ENCODE measurements around the gene EML4. TPM values are rescaled to one million over a fixed set of nuclear protein-coding genes. Genes with fewer than 3 reads are reported as not detected.

The EML4 gene
- total RNA-seq, 3 donors from 2014 or later (not counting 1 experiment from before 2014, with no cell fraction given) = 88.4 to 136 (median 91.5) TPM

- Histone ChIP-seq H3K27me3 (ENCODE audit: control insufficient read depth, insufficient read depth, low read length) (no peaks in the 10 kb centered on the region), H3K36me3 (ENCODE audit: control insufficient read depth, insufficient read depth, low read length) (peaks cover 48% of the 10 kb centered on the region), H3K4me3 (ENCODE audit: low read length) (no peak overlapping the region), H3K27ac (ENCODE audit: low read length) (peak overlapping the region; percentile 27), H3K9me3 (ENCODE audit: control insufficient read depth, insufficient read depth, low read length) (no peaks in the 10 kb centered on the region), H3K4me1 (ENCODE audit: control insufficient read depth, insufficient read depth, low read length) (peaks cover 9% of the 10 kb centered on the region)
- ATAC-seq = peak in 1 of 3 donors; percentile 29
- Mint-ChIP-seq H3K4me1 (peaks cover 35 to 38% of the 10 kb centered on the region in 2 donors), H3K4me3 (peak overlapping the region; percentile 40), H3K27me3 (ENCODE audit: low read depth in 2 of 2) (no peaks in the 10 kb centered on the region), H3K36me3 (peaks cover 12% of the 10 kb centered on the region), H3K9me3 (no peaks in the 10 kb centered on the region), H3K27ac (peak overlapping the region; percentile 86 to 93)
- TF ChIP-seq CTCF (IDR thresholded peaks at IDR 0.05) = no peak
- DNase-seq = no peak
- intact Hi-C loops (cut with micrococcal nuclease) = no loop called here
- 100% methylated on average over 1 of the region's 3 CpGs for WGBS (ENCODE audit: insufficient coverage)
These were observed 130.0 kb downstream of the EML4 start for GRCh38 chr2:42298996-42299754.

GRCh38 chr2:42300527-42300926, 131.4 kb downstream of the EML4 start:
- H3K4me3 Mint-ChIP-seq = no peak overlapping the region

GRCh38 chr2:42303252-42303651, 134.1 kb downstream of the EML4 start:
- H3K4me3 Mint-ChIP-seq = no peak overlapping the region
- intact Hi-C loops (cut with micrococcal nuclease) = no loop called here
- no peak overlapping the region for H3K4me3 ChIP-seq (ENCODE audit: low read length)
- WGBS (ENCODE audit: insufficient coverage) = 96% methylated on average over 3 of the region's 3 CpGs
- TF ChIP-seq CTCF (IDR thresholded peaks at IDR 0.05) = no peak
- H3K9me3 Mint-ChIP-seq = no peaks in the 10 kb centered on the region
- peaks cover 15% of the 10 kb centered on the region for H3K36me3 Mint-ChIP-seq
- no peaks in the 10 kb centered on the region for H3K9me3 ChIP-seq (ENCODE audit: control insufficient read depth, insufficient read depth, low read length)
- DNase-seq (no peak), ATAC-seq (no peak)
- peaks cover 14 to 21% of the 10 kb centered on the region in 2 donors for H3K4me1 Mint-ChIP-seq
- H3K27ac ChIP-seq (ENCODE audit: low read length) = no peak overlapping the region
- H3K27me3 Mint-ChIP-seq (ENCODE audit: low read depth in 2 of 2) = no peaks in the 10 kb centered on the region
- peaks cover 9% of the 10 kb centered on the region for H3K4me1 ChIP-seq (ENCODE audit: control insufficient read depth, insufficient read depth, low read length)
- H3K36me3 ChIP-seq (ENCODE audit: control insufficient read depth, insufficient read depth, low read length) = peaks cover 51% of the 10 kb centered on the region
- H3K27ac Mint-ChIP-seq = no peak overlapping the region
- H3K27me3 ChIP-seq (ENCODE audit: control insufficient read depth, insufficient read depth, low read length) = no peaks in the 10 kb centered on the region

More at GRCh38 chr2:42300527-42300926, 131.4 kb downstream of the EML4 start:
- Mint-ChIP-seq H3K4me1 (peaks cover 35 to 38% of the 10 kb centered on the region in 2 donors), H3K27ac (no peak overlapping the region), H3K27me3 (ENCODE audit: low read depth in 2 of 2) (no peaks in the 10 kb centered on the region), H3K9me3 (no peaks in the 10 kb centered on the region), H3K36me3 (peaks cover 15% of the 10 kb centered on the region)
- DNase-seq (no peak), ATAC-seq (no peak)
- intact Hi-C loops (cut with micrococcal nuclease) = no loop called here
- Histone ChIP-seq H3K9me3 (ENCODE audit: control insufficient read depth, insufficient read depth, low read length) (no peaks in the 10 kb centered on the region), H3K36me3 (ENCODE audit: control insufficient read depth, insufficient read depth, low read length) (peaks cover 52% of the 10 kb centered on the region), H3K27ac (ENCODE audit: low read length) (no peak overlapping the region), H3K27me3 (ENCODE audit: control insufficient read depth, insufficient read depth, low read length) (no peaks in the 10 kb centered on the region), H3K4me3 (ENCODE audit: low read length) (no peak overlapping the region), H3K4me1 (ENCODE audit: control insufficient read depth, insufficient read depth, low read length) (peaks cover 9% of the 10 kb centered on the region)
- 95% methylated on average over 2 of the region's 2 CpGs for WGBS (ENCODE audit: insufficient coverage)
- no peak for TF ChIP-seq CTCF (IDR thresholded peaks at IDR 0.05)

All from natural killer cell (primary cell).